Measurements from ENCODE around the gene COMTD1. TPM values are rescaled to one million over a fixed set of nuclear protein-coding genes. Genes with fewer than 3 reads are reported as not detected.
A peak's percentile ranks its signal among the peaks of the same experiment; 100 is the strongest.

COMTD1 gene
- total and polyA plus RNA-seq, 2 of the 13 experiments (the other 11 are each of a cell fraction or from before 2014, with no cell fraction given) = 11.8 to 18.4 TPM

GRCh38 chr10:75235375-75236177, at the start of gene COMTD1 (continued):
- TF ChIP-seq ZFP82 (CRISPR knock-in tag; IDR thresholded peaks at IDR 0.05; ENCODE audit: borderline replicate concordance) = 0 out of 2 replicates have a peak, but pooled peaks have one; percentile 63
- TF ChIP-seq ZNF7 (CRISPR knock-in tag; IDR thresholded peaks at IDR 0.05) = no peak
- TF ChIP-seq BRD4 (CRISPR knock-in tag; IDR thresholded peaks at IDR 0.05) = no peak
- TF ChIP-seq ZNF510 (CRISPR knock-in tag; IDR thresholded peaks at IDR 0.05; ENCODE audit: low read depth) = 0 out of 2 replicates have a peak, but pooled peaks have one; percentile 10
- no peak; the same call in 1 of the 2 replicates for TF ChIP-seq FOXJ3 (CRISPR knock-in tag; IDR thresholded peaks at IDR 0.05; ENCODE audit: borderline replicate concordance)
- TF ChIP-seq HNF4A (CRISPR knock-in tag; IDR thresholded peaks at IDR 0.05) = no peak
- TF ChIP-seq, protein P1, sequence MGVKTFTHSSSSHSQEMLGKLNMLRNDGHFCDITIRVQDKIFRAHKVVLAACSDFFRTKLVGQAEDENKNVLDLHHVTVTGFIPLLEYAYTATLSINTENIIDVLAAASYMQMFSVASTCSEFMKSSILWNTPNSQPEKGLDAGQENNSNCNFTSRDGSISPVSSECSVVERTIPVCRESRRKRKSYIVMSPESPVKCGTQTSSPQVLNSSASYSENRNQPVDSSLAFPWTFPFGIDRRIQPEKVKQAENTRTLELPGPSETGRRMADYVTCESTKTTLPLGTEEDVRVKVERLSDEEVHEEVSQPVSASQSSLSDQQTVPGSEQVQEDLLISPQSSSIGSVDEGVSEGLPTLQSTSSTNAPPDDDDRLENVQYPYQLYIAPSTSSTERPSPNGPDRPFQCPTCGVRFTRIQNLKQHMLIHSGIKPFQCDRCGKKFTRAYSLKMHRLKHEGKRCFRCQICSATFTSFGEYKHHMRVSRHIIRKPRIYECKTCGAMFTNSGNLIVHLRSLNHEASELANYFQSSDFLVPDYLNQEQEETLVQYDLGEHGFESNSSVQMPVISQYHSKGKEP (CRISPR knock-in tag; IDR thresholded peaks at IDR 0.05) = no peak
- TF ChIP-seq ZSCAN22 (CRISPR knock-in tag; IDR thresholded peaks at IDR 0.05) = no peak
- TF ChIP-seq ZNF660 (CRISPR knock-in tag; IDR thresholded peaks at IDR 0.05; ENCODE audit: borderline replicate concordance, low read depth) = no peak
- no peak for TF ChIP-seq CREB1 (IDR thresholded peaks at IDR 0.05)
- no peak for TF ChIP-seq CREB1 (CRISPR knock-in tag; IDR thresholded peaks at IDR 0.05)
- peak; percentile 75 for TF ChIP-seq PHF21A (CRISPR knock-in tag; IDR thresholded peaks at IDR 0.05)
- peak; percentile 64; the same call in 1 of the 2 replicates for TF ChIP-seq ZMAT3 (CRISPR knock-in tag; conservative IDR thresholded peaks at IDR 0.05)
- no peak; the same call in 1 of the 2 replicates for TF ChIP-seq ZNF446 (CRISPR knock-in tag; IDR thresholded peaks at IDR 0.05)
- TF ChIP-seq ZNF598 (CRISPR knock-in tag; IDR thresholded peaks at IDR 0.05; ENCODE audit: borderline replicate concordance) = no peak
- TF ChIP-seq THYN1 (CRISPR knock-in tag; IDR thresholded peaks at IDR 0.05; ENCODE audit: borderline replicate concordance, low read depth) = no peak
- TF ChIP-seq, protein P2, sequence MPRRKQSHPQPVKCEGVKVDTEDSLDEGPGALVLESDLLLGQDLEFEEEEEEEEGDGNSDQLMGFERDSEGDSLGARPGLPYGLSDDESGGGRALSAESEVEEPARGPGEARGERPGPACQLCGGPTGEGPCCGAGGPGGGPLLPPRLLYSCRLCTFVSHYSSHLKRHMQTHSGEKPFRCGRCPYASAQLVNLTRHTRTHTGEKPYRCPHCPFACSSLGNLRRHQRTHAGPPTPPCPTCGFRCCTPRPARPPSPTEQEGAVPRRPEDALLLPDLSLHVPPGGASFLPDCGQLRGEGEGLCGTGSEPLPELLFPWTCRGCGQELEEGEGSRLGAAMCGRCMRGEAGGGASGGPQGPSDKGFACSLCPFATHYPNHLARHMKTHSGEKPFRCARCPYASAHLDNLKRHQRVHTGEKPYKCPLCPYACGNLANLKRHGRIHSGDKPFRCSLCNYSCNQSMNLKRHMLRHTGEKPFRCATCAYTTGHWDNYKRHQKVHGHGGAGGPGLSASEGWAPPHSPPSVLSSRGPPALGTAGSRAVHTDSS (CRISPR knock-in tag; conservative IDR thresholded peaks at IDR 0.05) = no peak
- TF ChIP-seq ARNT (IDR thresholded peaks at IDR 0.05) = no peak
- peak; percentile 71; the same call in 1 of the 2 replicates for TF ChIP-seq HNRNPL (IDR thresholded peaks at IDR 0.05; ENCODE audit: low read depth, low read length)
- TF ChIP-seq, protein P3, sequence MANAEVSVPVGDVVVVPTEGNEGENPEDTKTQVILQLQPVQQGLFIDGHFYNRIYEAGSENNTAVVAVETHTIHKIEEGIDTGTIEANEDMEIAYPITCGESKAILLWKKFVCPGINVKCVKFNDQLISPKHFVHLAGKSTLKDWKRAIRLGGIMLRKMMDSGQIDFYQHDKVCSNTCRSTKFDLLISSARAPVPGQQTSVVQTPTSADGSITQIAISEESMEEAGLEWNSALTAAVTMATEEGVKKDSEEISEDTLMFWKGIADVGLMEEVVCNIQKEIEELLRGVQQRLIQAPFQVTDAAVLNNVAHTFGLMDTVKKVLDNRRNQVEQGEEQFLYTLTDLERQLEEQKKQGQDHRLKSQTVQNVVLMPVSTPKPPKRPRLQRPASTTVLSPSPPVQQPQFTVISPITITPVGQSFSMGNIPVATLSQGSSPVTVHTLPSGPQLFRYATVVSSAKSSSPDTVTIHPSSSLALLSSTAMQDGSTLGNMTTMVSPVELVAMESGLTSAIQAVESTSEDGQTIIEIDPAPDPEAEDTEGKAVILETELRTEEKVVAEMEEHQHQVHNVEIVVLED (CRISPR knock-in tag; IDR thresholded peaks at IDR 0.05; ENCODE audit: borderline replicate concordance) = peak; percentile 21
- TF ChIP-seq SATB2 (CRISPR knock-in tag; IDR thresholded peaks at IDR 0.05) = no peak; the same call in 1 of the 2 replicates
- TF ChIP-seq SMYD3 (CRISPR knock-in tag; IDR thresholded peaks at IDR 0.05) = no peak
- no peak for TF ChIP-seq POLR2AphosphoS2 (IDR thresholded peaks at IDR 0.05; ENCODE audit: low read depth, low read length)
- TF ChIP-seq ARNTL (CRISPR knock-in tag; IDR thresholded peaks at IDR 0.05) = 0 out of 2 replicates have a peak, but pooled peaks have one; percentile 48
- TF ChIP-seq ZNF644 (CRISPR knock-in tag; IDR thresholded peaks at IDR 0.05; ENCODE audit: low read depth) = no peak
- TF ChIP-seq MXD3 (CRISPR knock-in tag; IDR thresholded peaks at IDR 0.05) = no peak; the same call in 1 of the 2 replicates
- TF ChIP-seq ATAD3A (CRISPR knock-in tag; IDR thresholded peaks at IDR 0.05) = no peak
